ENCODE measurements around the gene SLCO4C1. TPM values are rescaled to one million over a fixed set of nuclear protein-coding genes. Genes with fewer than 3 reads are reported as not detected.

The SLCO4C1 gene
- total and polyA plus RNA-seq, 2 of the 13 experiments (the other 11 are each of a cell fraction or from before 2014, with no cell fraction given) = 1.3 to 7.8 TPM

- no TSS peak for BruUV-seq (replicated peaks)
- in situ Hi-C loops (cut with HindIII; ENCODE audit: extremely low pct_ligation_motif_present, low pct_unique_long_range_greater_than_20kb) (loop anchor here (5.0 kb wide), 1 partner anchor 66 kb away; no protein-coding TSS in a partner anchor), intact Hi-C loops (cut with micrococcal nuclease; ENCODE audit: unreplicated experiment) (no loop called here)
- CTCF ChIA-PET (ENCODE audit: low intra/inter-chr PET ratio, low total read pairs) = no interaction called here
- POLR2A ChIA-PET = no interaction called here
- Histone ChIP-seq H2AFZ (ENCODE audit: low read length) (no peak overlapping the region), H3K9ac (ENCODE audit: insufficient read depth, low read depth, low read length) (no peak overlapping the region), H3K9me3 (ENCODE audit: low read length) (peaks cover 31% of the 10 kb centered on the region), H3K27me3 (ENCODE audit: control insufficient read depth in 1 of 2, insufficient read depth in 2 of 2, low read length in 2 of 2) (no peaks in the 10 kb centered on the region), H3K4me1 (ENCODE audit: insufficient read depth, low read length) (peaks cover 47% of the 10 kb centered on the region), H4K20me1 (ENCODE audit: insufficient read depth, low read length) (no peaks in the 10 kb centered on the region), H3K36me3 (replicated peaks in 1 of 2; ENCODE audit: control insufficient read depth in 1 of 2, insufficient read depth in 2 of 2, low read length in 2 of 2) (no peaks in the 10 kb centered on the region), H3K79me2 (ENCODE audit: insufficient read depth, low read length) (no peaks in the 10 kb centered on the region), H3K4me2 (ENCODE audit: low read depth, low read length) (no peak overlapping the region), H3K4me3 (replicated peaks in 1 of 3; ENCODE audit: insufficient read depth in 1 of 3, low read depth in 2 of 3, low read length in 3 of 3) (no peak overlapping the region), H3K27ac (ENCODE audit: extremely low read length, insufficient read depth, low read length) (no peak overlapping the region)
- FAIRE-seq (no peak), ATAC-seq (no peak; the same call in 2 of the 3 replicates), DNase-seq (ENCODE audit: low spot score) (peak; percentile 28)
- 0 out of 2 replicates have a peak, but pooled peaks have one; percentile 24 for TF ChIP-seq RARA (CRISPR knock-in tag; IDR thresholded peaks at IDR 0.05)
- TF ChIP-seq FOXA3 (CRISPR knock-in tag; IDR thresholded peaks at IDR 0.05) = peak; percentile 54; the same call in 1 of the 2 replicates
- TF ChIP-seq MAFF (IDR thresholded peaks at IDR 0.05; ENCODE audit: low read depth, low read length) = peak; percentile 79
- TF ChIP-seq MAFK (conservative IDR thresholded peaks at IDR 0.05 in 1 of 2, IDR thresholded peaks at IDR 0.05 in 1 of 2; ENCODE audit: low read length in 2 of 2) = peak; percentile 73 to 76
- peak; percentile 65 for TF ChIP-seq ARID5B (CRISPR knock-in tag; IDR thresholded peaks at IDR 0.05)
- 0 out of 4 replicates have a peak, but pooled peaks of 1 of the 2 experiments have one; percentile 22 for TF ChIP-seq ATF4 (CRISPR knock-in tag; IDR thresholded peaks at IDR 0.05)
- 0 out of 2 replicates have a peak, but pooled peaks have one; percentile 12 for TF ChIP-seq KDM1A (CRISPR knock-in tag; IDR thresholded peaks at IDR 0.05)
- no peak for TF ChIP-seq TRAFD1 (CRISPR knock-in tag; IDR thresholded peaks at IDR 0.05; ENCODE audit: borderline replicate concordance)
- no peak for TF ChIP-seq MTERF4 (CRISPR knock-in tag; IDR thresholded peaks at IDR 0.05)
- peak; percentile 35; the same call in 1 of the 2 replicates for TF ChIP-seq SOX5 (CRISPR knock-in tag; IDR thresholded peaks at IDR 0.05; ENCODE audit: borderline replicate concordance)
- peak; percentile 63 for TF ChIP-seq FOSL2 (CRISPR knock-in tag; IDR thresholded peaks at IDR 0.05)
- no peak for TF ChIP-seq SOX13 (IDR thresholded peaks at IDR 0.05)
- TF ChIP-seq SOX13 (CRISPR knock-in tag; conservative IDR thresholded peaks at IDR 0.05 in 1 of 2, IDR thresholded peaks at IDR 0.05 in 1 of 2) = peak in 1 of 2 experiments; percentile 57; a peak in 1 of 4 replicates
- TF ChIP-seq FOXA1 (IDR thresholded peaks at IDR 0.05) = no peak
- TF ChIP-seq FOXA1 (CRISPR knock-in tag; IDR thresholded peaks at IDR 0.05) = peak; percentile 9; the same call in 1 of the 2 replicates
- TF ChIP-seq HMG20A (CRISPR knock-in tag; IDR thresholded peaks at IDR 0.05; ENCODE audit: borderline replicate concordance) = peak; percentile 71; the same call in 1 of the 2 replicates
- peak; percentile 65; the same call in 1 of the 2 replicates for TF ChIP-seq TBX3 (IDR thresholded peaks at IDR 0.05; ENCODE audit: borderline replicate concordance)
- TF ChIP-seq SPEN (CRISPR knock-in tag; IDR thresholded peaks at IDR 0.05; ENCODE audit: low read depth) = no peak
- TF ChIP-seq ZNF891 (CRISPR knock-in tag; IDR thresholded peaks at IDR 0.05) = no peak
- 100% methylated on average over 1 of the region's 1 CpG for WGBS (ENCODE audit: low lambda C conversion rate)
These were observed 77.9 kb downstream of the SLCO4C1 start for GRCh38 chr5:102218159-102218558.
